HUES64 (cell line): ENCODE data around the gene DAZ2. TPM values are rescaled to one million over a fixed set of nuclear protein-coding genes. Genes with fewer than 3 reads are reported as not detected.
"Not testable (repeated sequence)": the region's sequence is repeated elsewhere in the genome, so short reads cannot be mapped to it uniquely, and the experiment has no call there.

Experiments used
- H3K27ac ChIP-seq: 2 replicates; pipeline ENCODE4 v1.7.0; 2013; ENCODE audit warnings: low read depth, low read length, inconsistent platforms
- H3K27me3 ChIP-seq: 2 replicates; pipeline ENCODE4 v1.6.1; 2013; ENCODE audit warnings: mild to moderate bottlenecking, low read length; ENCODE audit not compliant: insufficient read depth
- H3K36me3 ChIP-seq: 2 replicates; pipeline ENCODE4 v1.6.1; 2013; ENCODE audit warnings: mild to moderate bottlenecking, low read length; ENCODE audit not compliant: insufficient read depth
- H3K4me1 ChIP-seq: 2 replicates; pipeline ENCODE4 v1.6.1; 2013; ENCODE audit warnings: mild to moderate bottlenecking, low read length, moderate library complexity; ENCODE audit not compliant: insufficient read depth
- H3K4me3 ChIP-seq: 2 replicates; pipeline ENCODE4 v1.5.1; 2013; ENCODE audit warnings: mild to moderate bottlenecking, low read length, moderate library complexity
- H3K9ac ChIP-seq: 2 replicates; pipeline ENCODE4 v1.6.1; 2013; ENCODE audit warnings: mild to moderate bottlenecking, low read depth, low read length
- H3K9me3 ChIP-seq: 2 replicates; pipeline ENCODE4 v1.6.1; 2013; ENCODE audit warnings: low read depth, low read length; ENCODE audit not compliant: insufficient read depth
- WGBS: fragments of 150-250, 120-280 bp; methylation state at CpG from one replicate; pipeline ENCODE4 v1.1.7; 2013; ENCODE audit warnings: missing lambda C conversion rate; 5-methylcytosine and 5-hydroxymethylcytosine counted together
- polyA plus RNA-seq, 2 experiments: library from polyadenylated mRNA; stranded (reverse); fragments of 50-300 nt; gene quantifications; one replicate each; pipeline ENCODE4 v1.2.3, GENCODE V29; 2013

DAZ2 gene, protein sequence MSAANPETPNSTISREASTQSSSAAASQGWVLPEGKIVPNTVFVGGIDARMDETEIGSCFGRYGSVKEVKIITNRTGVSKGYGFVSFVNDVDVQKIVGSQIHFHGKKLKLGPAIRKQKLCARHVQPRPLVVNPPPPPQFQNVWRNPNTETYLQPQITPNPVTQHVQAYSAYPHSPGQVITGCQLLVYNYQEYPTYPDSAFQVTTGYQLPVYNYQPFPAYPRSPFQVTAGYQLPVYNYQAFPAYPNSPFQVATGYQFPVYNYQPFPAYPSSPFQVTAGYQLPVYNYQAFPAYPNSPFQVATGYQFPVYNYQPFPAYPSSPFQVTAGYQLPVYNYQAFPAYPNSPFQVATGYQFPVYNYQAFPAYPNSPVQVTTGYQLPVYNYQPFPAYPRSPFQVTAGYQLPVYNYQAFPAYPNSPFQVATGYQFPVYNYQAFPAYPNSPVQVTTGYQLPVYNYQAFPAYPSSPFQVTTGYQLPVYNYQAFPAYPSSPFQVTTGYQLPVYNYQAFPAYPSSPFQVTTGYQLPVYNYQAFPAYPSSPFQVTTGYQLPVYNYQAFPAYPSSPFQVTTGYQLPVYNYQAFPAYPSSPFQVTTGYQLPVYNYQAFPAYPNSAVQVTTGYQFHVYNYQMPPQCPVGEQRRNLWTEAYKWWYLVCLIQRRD
- polyA plus RNA-seq (2013, experiment 1 of 2), result not detected
- polyA plus RNA-seq (2013, experiment 2 of 2), result not detected

DNA sequence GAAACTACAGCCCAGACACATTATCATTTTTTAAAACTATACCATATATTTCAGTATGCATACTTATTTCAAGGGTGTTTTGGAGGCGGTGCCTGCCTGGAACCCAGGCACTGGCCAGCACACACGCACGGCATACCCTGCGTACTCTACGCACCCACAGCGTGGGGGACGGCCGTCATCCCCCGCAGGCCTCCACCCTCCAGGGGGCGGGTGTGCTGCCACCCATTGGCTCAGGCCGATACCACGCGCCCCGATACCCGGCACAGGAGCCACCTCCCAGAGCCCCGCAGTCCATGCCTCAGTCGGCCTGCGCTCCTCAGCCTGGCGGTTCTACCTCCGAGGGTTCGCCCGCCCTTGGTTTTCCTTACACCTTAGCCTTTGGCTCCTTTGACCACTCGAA, at the start of gene DAZ2:
DAZ2 (plus strand) TSS at position 301 of the 400 bp plus-strand sequence. CDS start 208 bp downstream, outside the sequence.
- H3K9me3 ChIP-seq, H3K4me3 ChIP-seq, H3K4me1 ChIP-seq, H3K9ac ChIP-seq, H3K27ac ChIP-seq, H3K36me3 ChIP-seq, H3K27me3 ChIP-seq: not testable (repeated sequence)
- no CpG with 5 or more reads among the region's 23 CpGs for WGBS

DNA sequence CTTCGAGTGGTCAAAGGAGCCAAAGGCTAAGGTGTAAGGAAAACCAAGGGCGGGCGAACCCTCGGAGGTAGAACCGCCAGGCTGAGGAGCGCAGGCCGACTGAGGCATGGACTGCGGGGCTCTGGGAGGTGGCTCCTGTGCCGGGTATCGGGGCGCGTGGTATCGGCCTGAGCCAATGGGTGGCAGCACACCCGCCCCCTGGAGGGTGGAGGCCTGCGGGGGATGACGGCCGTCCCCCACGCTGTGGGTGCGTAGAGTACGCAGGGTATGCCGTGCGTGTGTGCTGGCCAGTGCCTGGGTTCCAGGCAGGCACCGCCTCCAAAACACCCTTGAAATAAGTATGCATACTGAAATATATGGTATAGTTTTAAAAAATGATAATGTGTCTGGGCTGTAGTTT, 20.4 kb upstream of the DAZ2 start, which contains the start of gene DAZ1:
DAZ1 (minus strand) TSS at position 101 of the 400 bp plus-strand sequence. CDS start 208 bp downstream, outside the sequence.
- H3K27me3 ChIP-seq, H3K36me3 ChIP-seq, H3K27ac ChIP-seq, H3K4me3 ChIP-seq, H3K9ac ChIP-seq, H3K9me3 ChIP-seq, H3K4me1 ChIP-seq: not testable (repeated sequence)
- no CpG with 5 or more reads among the region's 23 CpGs for WGBS

DNA sequence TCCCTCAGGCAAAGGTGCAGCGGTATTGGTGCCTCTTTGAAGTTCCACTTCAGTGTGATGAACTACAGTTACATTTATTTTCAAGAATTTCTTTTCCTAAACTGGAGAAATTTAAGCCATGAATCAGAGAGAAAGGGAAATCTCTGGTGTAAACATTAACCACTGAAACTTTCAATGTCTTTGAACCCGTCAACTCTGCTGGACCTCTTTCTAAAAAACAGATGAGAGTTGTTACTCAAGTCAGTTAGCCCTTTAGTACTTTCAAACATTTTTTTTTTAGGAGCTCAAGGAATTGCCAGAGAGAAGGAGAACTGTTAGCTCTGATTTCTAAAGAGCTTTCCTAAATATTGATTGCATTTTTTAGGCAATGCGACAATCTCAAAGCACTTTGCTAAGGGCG, 11.9 kb upstream of the DAZ2 start:
- H3K36me3 ChIP-seq, H3K27me3 ChIP-seq, H3K27ac ChIP-seq, H3K9me3 ChIP-seq, H3K9ac ChIP-seq, H3K4me1 ChIP-seq, H3K4me3 ChIP-seq: not testable (repeated sequence)
- no CpG with 5 or more reads among the region's 4 CpGs for WGBS

DNA sequence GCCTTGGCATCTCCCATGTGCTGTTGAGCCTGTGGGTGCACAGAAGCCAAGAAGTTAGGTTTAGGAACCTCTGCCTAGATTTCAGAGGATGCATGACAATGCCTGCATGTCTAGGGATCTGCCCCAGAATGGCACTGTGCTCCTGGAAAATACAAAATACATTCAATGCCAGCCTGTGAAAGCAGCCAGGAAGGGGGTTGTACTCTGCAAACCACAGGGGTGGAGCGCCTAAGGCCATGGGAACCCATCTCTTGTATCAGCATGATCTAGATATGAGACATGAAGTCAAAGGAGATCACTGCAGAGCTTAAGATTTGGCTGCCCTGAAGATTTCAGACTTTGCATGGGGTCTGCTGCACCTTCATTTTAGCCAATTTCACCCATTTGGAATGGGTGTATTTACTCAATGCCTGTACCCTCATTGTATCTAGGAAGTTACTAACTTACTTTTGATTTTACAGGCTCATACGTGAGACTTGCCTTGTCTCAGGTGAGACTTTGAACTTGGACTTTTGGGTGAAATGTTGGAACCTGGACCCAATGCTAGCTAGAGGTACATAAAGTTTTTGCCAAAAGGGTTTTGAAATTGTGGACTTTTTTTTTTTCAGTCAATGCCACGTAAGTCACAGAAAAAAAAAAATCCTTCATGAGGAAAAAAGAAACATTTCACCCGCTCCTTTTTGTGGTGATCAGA, 9.4 kb upstream of the DAZ2 start:
- not testable (repeated sequence) for H3K9ac ChIP-seq, H3K27me3 ChIP-seq, H3K4me1 ChIP-seq, H3K4me3 ChIP-seq, H3K9me3 ChIP-seq, H3K27ac ChIP-seq, H3K36me3 ChIP-seq
- no CpG with 5 or more reads among the region's 4 CpGs for WGBS

DNA sequence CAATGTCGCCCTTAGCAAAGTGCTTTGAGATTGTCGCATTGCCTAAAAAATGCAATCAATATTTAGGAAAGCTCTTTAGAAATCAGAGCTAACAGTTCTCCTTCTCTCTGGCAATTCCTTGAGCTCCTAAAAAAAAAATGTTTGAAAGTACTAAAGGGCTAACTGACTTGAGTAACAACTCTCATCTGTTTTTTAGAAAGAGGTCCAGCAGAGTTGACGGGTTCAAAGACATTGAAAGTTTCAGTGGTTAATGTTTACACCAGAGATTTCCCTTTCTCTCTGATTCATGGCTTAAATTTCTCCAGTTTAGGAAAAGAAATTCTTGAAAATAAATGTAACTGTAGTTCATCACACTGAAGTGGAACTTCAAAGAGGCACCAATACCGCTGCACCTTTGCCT, 8.7 kb upstream of the DAZ2 start:
- not testable (repeated sequence) for H3K9me3 ChIP-seq, H3K4me3 ChIP-seq, H3K36me3 ChIP-seq, H3K4me1 ChIP-seq, H3K9ac ChIP-seq, H3K27me3 ChIP-seq, H3K27ac ChIP-seq
- WGBS, result no CpG with 5 or more reads among the region's 4 CpGs
